HepG2 (cell line): ENCODE results near the gene TBC1D1. TPM values are rescaled to one million over a fixed set of nuclear protein-coding genes. Genes with fewer than 3 reads are reported as not detected.

Source experiments
- ATAC-seq: fragments of 200-7000 bp; cut with Tn5 transposase; 3 replicates; pipeline ENCODE4 v1.9.1; 2020; ENCODE audit warnings: mild to moderate bottlenecking, moderate library complexity
- BruUV-seq: library from RNA; stranded (reverse); fragments of 400-500 nt; replicated peaks from 2 replicates; lab custom pipeline; 2021; lab: Mats Ljungman, UMichigan
- CTCF ChIA-PET: fragments of 300-600 bp; formaldehyde crosslinking; extraction: SDS; loops from one replicate; lab custom pipeline; 2021; ENCODE audit warnings: low total read pairs, inconsistent platforms, low intra/inter-chr PET ratio; lab: Yijun Ruan, JAX
- POLR2A ChIA-PET: fragments of 350-600 bp; sonication (Branson Sonifier 250); formaldehyde crosslinking; loops from one replicate; lab custom pipeline; 2020; ENCODE audit warnings: antibody characterized with exemption, inconsistent platforms; lab: Yijun Ruan, JAX
- DNase-seq: peaks from one replicate; pipeline ENCODE4 v3.0.0-alpha.2; 2015; ENCODE audit warnings: low spot score
- FAIRE-seq: peaks from 3 replicates; lab custom pipeline; 2011; peaks lifted over from hg19 to GRCh38; lab: Jason Lieb, UNC
- H2AFZ ChIP-seq: one replicate; pipeline ENCODE4 v1.6.1; 2011; ENCODE audit warnings: low read length, inconsistent platforms
- H3K27ac ChIP-seq: fragments of 300-600 bp; 3 replicates; pipeline ENCODE4 v1.8.0; 2011; ENCODE audit warnings: mixed run types, mild to moderate bottlenecking, mixed read lengths, low read length, inconsistent platforms; ENCODE audit not compliant: insufficient read depth; ENCODE audit errors: extremely low read length
- H3K27me3 ChIP-seq, 2 experiments: fragments of 200-600 bp in 1 of 2; 2 replicates in 1 of 2; 3 replicates in 1 of 2; pipeline versions ENCODE4 v1.6.0 to v1.8.0; 2011; ENCODE audit warnings: low read length in 2 of 2, mild to moderate bottlenecking in 2 of 2, moderate library complexity in 2 of 2, inconsistent platforms in 1 of 2; ENCODE audit not compliant: insufficient read depth in 2 of 2, control insufficient read depth in 1 of 2
- H3K36me3 ChIP-seq, 2 experiments: fragments of 200-600 bp in 1 of 2; replicated peaks in 1 of 2; 2 replicates in 1 of 2; 3 replicates in 1 of 2; pipeline versions ENCODE4 v1.5.1 to v1.8.0; 2011; ENCODE audit warnings: low read length in 2 of 2, inconsistent platforms in 1 of 2; ENCODE audit not compliant: insufficient read depth in 2 of 2, control insufficient read depth in 1 of 2
- H3K4me1 ChIP-seq: 2 replicates; pipeline ENCODE4 v1.5.1; 2012; ENCODE audit warnings: low read length, inconsistent platforms; ENCODE audit not compliant: insufficient read depth
- H3K4me2 ChIP-seq: 2 replicates; pipeline ENCODE4 v1.6.0; 2011; ENCODE audit warnings: low read depth, low read length, inconsistent platforms
- H3K4me3 ChIP-seq, 3 experiments: fragments of 200-600 bp in 1 of 3; sonication (generic), shearing (Covaris generic) in 1 of 3; replicated peaks in 1 of 3; 2 replicates each; pipeline ENCODE4 v1.5.1; 2011 to 2016; ENCODE audit warnings: low read length in 3 of 3, inconsistent platforms in 2 of 3, low read depth in 2 of 3, mild to moderate bottlenecking in 2 of 3, control low read depth in 1 of 3, mixed read lengths in 1 of 3; ENCODE audit not compliant: insufficient read depth in 1 of 3
- H3K79me2 ChIP-seq: one replicate; pipeline ENCODE4 v1.6.1; 2011; ENCODE audit warnings: low read length, inconsistent platforms; ENCODE audit not compliant: insufficient read depth
- H3K9ac ChIP-seq: 2 replicates; pipeline ENCODE4 v1.6.0; 2011; ENCODE audit warnings: mild to moderate bottlenecking, low read depth, low read length, inconsistent platforms; ENCODE audit not compliant: insufficient read depth
- H3K9me3 ChIP-seq: 2 replicates; pipeline ENCODE4 v1.5.1; 2012; ENCODE audit warnings: mild to moderate bottlenecking, low read length
- H4K20me1 ChIP-seq: 2 replicates; pipeline ENCODE4 v1.6.0; 2011; ENCODE audit warnings: inconsistent platforms, mild to moderate bottlenecking, low read length, moderate library complexity; ENCODE audit not compliant: insufficient read depth
- DPF2 ChIP-seq: sonication (generic); formaldehyde crosslinking; IDR thresholded peaks from 2 replicates; pipeline ENCODE4 v1.4.0; 2020; ENCODE audit warnings: mild to moderate bottlenecking, low read depth, missing genetic modification reagents, borderline replicate concordance
- HOXA3 ChIP-seq: sonication (generic); formaldehyde crosslinking; IDR thresholded peaks from 2 replicates; pipeline ENCODE4 v1.5.0; 2020; ENCODE audit warnings: missing genetic modification reagents
- MIER3 ChIP-seq: IDR thresholded peaks from 2 replicates; pipeline ENCODE4 v1.6.1; 2016; ENCODE audit warnings: missing compliant biosample characterization, borderline replicate concordance
- SOX13 ChIP-seq, 3 experiments: fragments of 450-650 bp in 1 of 3; sonication (generic) in 1 of 3; formaldehyde crosslinking in 1 of 3; IDR thresholded peaks in 2 of 3; conservative IDR thresholded peaks in 1 of 3; 2 replicates each; pipeline versions ENCODE4 v1.5.0 to v1.6.1; 2016 to 2020; ENCODE audit warnings: antibody characterized with exemption in 1 of 3, mild to moderate bottlenecking in 1 of 3, missing compliant biosample characterization in 1 of 3, missing genetic modification reagents in 1 of 3, moderate library complexity in 1 of 3
- U2AF2 ChIP-seq: fragments of 200-400 bp; formaldehyde crosslinking; IDR thresholded peaks from 2 replicates; pipeline ENCODE4 v1.6.1; 2017; ENCODE audit warnings: low read depth, mild to moderate bottlenecking, low read length
- ZNF101 ChIP-seq: sonication (generic); formaldehyde crosslinking; IDR thresholded peaks from 2 replicates; pipeline ENCODE4 v1.4.0; 2020; ENCODE audit warnings: mild to moderate bottlenecking, low read depth, missing genetic modification reagents, borderline replicate concordance
- ZNF703 ChIP-seq: sonication (generic); formaldehyde crosslinking; IDR thresholded peaks from 2 replicates; pipeline ENCODE4 v1.5.1; 2020; ENCODE audit warnings: missing genetic modification reagents, mild to moderate bottlenecking, moderate library complexity, borderline replicate concordance
- ZSCAN25 ChIP-seq: sonication (generic); formaldehyde crosslinking; IDR thresholded peaks from 2 replicates; pipeline ENCODE4 v1.8.0; 2022; ENCODE audit warnings: mild to moderate bottlenecking, missing genetic modification reagents
- WGBS: methylation state at CpG from one replicate; pipeline ENCODE4 v1.1.6; 2017; ENCODE audit warnings: low lambda C conversion rate; 5-methylcytosine and 5-hydroxymethylcytosine counted together
- in situ Hi-C: cut with HindIII; loops from 2 replicates; pipeline ENCODE4 v1.10.0; 2017; ENCODE audit warnings: low pct_unique_long_range_greater_than_20kb; ENCODE audit not compliant: extremely low pct_ligation_motif_present
- intact Hi-C: fragments of 100-400 bp; cut with micrococcal nuclease; formaldehyde crosslinking; loops from one replicate; pipeline ENCODE4 v1.10.0; 2022; ENCODE audit not compliant: unreplicated experiment
- polyA plus RNA-seq, 8 experiments: library from polyadenylated mRNA; depleted of rRNA in 3 of 8; stranded (reverse) in 7 of 8; unstranded in 1 of 8; fragments of >200 nt; fragmentation: Illumina TruSeq in 4 of 8; extraction: Trizol in 4 of 8; gene quantifications; 2 replicates each; pipeline versions ENCODE4 v1.2.1 to v1.2.3, GENCODE V29; 2011 to 2016; ENCODE audit warnings: low read depth in 4 of 8, missing spikeins in 1 of 8, mixed read lengths in 1 of 8; ENCODE audit not compliant: insufficient read depth in 1 of 8
- total RNA-seq, 5 experiments: library from RNA; depleted of rRNA; stranded (reverse); fragments of >200 nt; fragmentation: Illumina TruSeq; extraction: Trizol; gene quantifications; 2 replicates each; pipeline ENCODE4 v1.2.3, GENCODE V29; 2016; ENCODE audit warnings: low read depth in 1 of 5
- TF ChIP-seq, protein P1 (sequence below): sonication (generic); formaldehyde crosslinking; conservative IDR thresholded peaks from 2 replicates; pipeline ENCODE4 v1.8.0; 2022; ENCODE audit warnings: low read depth, missing genetic modification reagents
- TF ChIP-seq, protein P2 (sequence below): sonication (generic); formaldehyde crosslinking; IDR thresholded peaks from 2 replicates; pipeline ENCODE4 v1.4.0; 2020; ENCODE audit warnings: mild to moderate bottlenecking, missing genetic modification reagents
- TF ChIP-seq, protein P3 (sequence below): sonication (generic); formaldehyde crosslinking; conservative IDR thresholded peaks from 2 replicates; pipeline ENCODE4 v1.4.0; 2020; ENCODE audit warnings: mild to moderate bottlenecking, missing genetic modification reagents, moderate library complexity
- TF ChIP-seq, protein P4 (sequence below): sonication (generic); formaldehyde crosslinking; IDR thresholded peaks from 2 replicates; pipeline ENCODE4 v1.4.0; 2020; ENCODE audit warnings: missing genetic modification reagents, borderline replicate concordance

TBC1D1 gene
- total and polyA plus RNA-seq, 2 of the 13 experiments (the other 11 are each of a cell fraction or from before 2014, with no cell fraction given) = 37.3 to 62.8 TPM

DNA sequence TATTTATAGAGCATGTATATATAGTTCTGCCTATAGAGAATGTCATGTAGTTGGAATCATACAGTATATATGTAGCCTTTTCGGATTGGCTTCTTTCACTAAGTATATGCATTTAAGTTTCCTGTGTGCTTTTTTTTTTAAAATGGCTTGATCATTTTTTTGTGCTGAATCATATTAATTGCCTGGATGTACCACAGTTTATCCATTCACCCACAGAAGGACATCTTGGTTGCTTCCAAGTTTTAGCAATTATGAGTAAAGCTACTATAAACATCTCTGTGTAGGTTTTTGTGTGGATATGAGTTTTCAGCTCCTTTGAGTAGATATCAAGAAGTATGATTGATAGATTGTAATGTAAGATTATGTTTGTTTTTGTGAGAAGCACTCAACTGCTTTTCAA is 93.1 kb downstream of the TBC1D1 start (continued):
- TF ChIP-seq DPF2 = no peak
- TF ChIP-seq, protein P1, sequence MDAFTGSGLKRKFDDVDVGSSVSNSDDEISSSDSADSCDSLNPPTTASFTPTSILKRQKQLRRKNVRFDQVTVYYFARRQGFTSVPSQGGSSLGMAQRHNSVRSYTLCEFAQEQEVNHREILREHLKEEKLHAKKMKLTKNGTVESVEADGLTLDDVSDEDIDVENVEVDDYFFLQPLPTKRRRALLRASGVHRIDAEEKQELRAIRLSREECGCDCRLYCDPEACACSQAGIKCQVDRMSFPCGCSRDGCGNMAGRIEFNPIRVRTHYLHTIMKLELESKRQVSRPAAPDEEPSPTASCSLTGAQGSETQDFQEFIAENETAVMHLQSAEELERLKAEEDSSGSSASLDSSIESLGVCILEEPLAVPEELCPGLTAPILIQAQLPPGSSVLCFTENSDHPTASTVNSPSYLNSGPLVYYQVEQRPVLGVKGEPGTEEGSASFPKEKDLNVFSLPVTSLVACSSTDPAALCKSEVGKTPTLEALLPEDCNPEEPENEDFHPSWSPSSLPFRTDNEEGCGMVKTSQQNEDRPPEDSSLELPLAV (CRISPR knock-in tag) = no peak

DNA sequence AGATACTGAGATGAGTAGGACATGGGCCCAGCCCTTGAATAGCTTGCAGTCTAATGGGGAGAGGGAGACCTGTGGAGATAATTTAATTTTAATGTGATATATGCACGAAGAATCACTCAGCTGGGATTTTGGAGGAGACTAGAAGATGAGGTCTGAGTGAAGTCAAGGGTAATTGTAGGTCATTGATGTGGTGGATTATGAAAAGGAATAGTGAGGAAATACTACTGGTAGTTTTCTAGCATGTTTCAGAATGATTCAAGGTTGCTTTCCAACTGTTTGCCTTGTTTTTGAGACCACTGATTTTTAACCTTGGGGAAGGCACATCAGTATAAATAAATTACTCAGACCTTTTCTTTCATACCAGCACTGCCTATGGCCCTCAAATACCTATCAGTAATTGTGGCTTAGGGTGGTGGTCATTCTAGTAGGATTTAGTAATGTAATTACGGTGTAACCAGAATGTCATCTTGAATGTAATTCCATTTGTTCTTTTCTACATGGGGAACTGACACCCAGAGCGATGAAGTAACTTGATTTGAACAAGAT is 94.9 kb downstream of the TBC1D1 start:
- TF ChIP-seq ZNF101 (CRISPR knock-in tag) (no peak), U2AF2 (no peak), SOX13 (IDR thresholded peaks at IDR 0.05) (no peak), SOX13 (CRISPR knock-in tag; conservative IDR thresholded peaks at IDR 0.05 in 1 of 2, IDR thresholded peaks at IDR 0.05 in 1 of 2) (no peak), HOXA3 (CRISPR knock-in tag) (no peak), ZSCAN25 (CRISPR knock-in tag) (no peak), MIER3 (CRISPR knock-in tag) (no peak), ZNF703 (CRISPR knock-in tag) (no peak)
- TF ChIP-seq, protein P2, sequence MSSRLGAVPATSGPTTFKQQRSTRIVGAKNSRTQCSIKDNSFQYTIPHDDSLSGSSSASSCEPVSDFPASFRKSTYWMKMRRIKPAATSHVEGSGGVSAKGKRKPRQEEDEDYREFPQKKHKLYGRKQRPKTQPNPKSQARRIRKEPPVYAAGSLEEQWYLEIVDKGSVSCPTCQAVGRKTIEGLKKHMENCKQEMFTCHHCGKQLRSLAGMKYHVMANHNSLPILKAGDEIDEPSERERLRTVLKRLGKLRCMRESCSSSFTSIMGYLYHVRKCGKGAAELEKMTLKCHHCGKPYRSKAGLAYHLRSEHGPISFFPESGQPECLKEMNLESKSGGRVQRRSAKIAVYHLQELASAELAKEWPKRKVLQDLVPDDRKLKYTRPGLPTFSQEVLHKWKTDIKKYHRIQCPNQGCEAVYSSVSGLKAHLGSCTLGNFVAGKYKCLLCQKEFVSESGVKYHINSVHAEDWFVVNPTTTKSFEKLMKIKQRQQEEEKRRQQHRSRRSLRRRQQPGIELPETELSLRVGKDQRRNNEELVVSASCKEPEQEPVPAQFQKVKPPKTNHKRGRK = no peak
- TF ChIP-seq, protein P3, sequence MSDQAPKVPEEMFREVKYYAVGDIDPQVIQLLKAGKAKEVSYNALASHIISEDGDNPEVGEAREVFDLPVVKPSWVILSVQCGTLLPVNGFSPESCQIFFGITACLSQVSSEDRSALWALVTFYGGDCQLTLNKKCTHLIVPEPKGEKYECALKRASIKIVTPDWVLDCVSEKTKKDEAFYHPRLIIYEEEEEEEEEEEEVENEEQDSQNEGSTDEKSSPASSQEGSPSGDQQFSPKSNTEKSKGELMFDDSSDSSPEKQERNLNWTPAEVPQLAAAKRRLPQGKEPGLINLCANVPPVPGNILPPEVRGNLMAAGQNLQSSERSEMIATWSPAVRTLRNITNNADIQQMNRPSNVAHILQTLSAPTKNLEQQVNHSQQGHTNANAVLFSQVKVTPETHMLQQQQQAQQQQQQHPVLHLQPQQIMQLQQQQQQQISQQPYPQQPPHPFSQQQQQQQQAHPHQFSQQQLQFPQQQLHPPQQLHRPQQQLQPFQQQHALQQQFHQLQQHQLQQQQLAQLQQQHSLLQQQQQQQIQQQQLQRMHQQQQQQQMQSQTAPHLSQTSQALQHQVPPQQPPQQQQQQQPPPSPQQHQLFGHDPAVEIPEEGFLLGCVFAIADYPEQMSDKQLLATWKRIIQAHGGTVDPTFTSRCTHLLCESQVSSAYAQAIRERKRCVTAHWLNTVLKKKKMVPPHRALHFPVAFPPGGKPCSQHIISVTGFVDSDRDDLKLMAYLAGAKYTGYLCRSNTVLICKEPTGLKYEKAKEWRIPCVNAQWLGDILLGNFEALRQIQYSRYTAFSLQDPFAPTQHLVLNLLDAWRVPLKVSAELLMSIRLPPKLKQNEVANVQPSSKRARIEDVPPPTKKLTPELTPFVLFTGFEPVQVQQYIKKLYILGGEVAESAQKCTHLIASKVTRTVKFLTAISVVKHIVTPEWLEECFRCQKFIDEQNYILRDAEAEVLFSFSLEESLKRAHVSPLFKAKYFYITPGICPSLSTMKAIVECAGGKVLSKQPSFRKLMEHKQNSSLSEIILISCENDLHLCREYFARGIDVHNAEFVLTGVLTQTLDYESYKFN = no peak
- TF ChIP-seq, protein P4, sequence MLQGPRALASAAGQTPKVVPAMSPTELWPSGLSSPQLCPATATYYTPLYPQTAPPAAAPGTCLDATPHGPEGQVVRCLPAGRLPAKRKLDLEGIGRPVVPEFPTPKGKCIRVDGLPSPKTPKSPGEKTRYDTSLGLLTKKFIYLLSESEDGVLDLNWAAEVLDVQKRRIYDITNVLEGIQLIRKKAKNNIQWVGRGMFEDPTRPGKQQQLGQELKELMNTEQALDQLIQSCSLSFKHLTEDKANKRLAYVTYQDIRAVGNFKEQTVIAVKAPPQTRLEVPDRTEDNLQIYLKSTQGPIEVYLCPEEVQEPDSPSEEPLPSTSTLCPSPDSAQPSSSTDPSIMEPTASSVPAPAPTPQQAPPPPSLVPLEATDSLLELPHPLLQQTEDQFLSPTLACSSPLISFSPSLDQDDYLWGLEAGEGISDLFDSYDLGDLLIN = no peak
- TF ChIP-seq, all 625 proteins: peak for 0
- Histone ChIP-seq H3K4me3 (no peak overlapping the region), H2AFZ (no peak overlapping the region), H3K9me3 (no peaks in the 10 kb centered on the region), H3K4me1 (peaks cover 28% of the 10 kb centered on the region), H3K36me3 (no peaks in the 10 kb centered on the region), H3K27me3 (no peaks in the 10 kb centered on the region), H3K4me2 (no peak overlapping the region), H4K20me1 (peaks cover 5% of the 10 kb centered on the region; the same call in 1 of the 2 replicates), H3K79me2 (peaks cover 23% of the 10 kb centered on the region), H3K27ac (no peak overlapping the region), H3K9ac (no peak overlapping the region)
- ATAC-seq (no peak), DNase-seq (no peak), FAIRE-seq (no peak)
- ChIA-PET CTCF (no interaction called here), POLR2A (no interaction called here)
- 97% methylated on average over 3 of the region's 3 CpGs for WGBS
- intact Hi-C loops (no loop called here), in situ Hi-C loops (no loop called here)
- no TSS peak for BruUV-seq
